ENCODE results near the gene KDM6B.

The KDM6B gene

GRCh38 chr17:7794075-7794663 lies 39.8 kb upstream of the KDM6B start:
- no peak overlapping the region for H3K4me3 ChIP-seq (ENCODE audit: low read depth in 1 of 2, low read length in 1 of 2)
- H3K27ac ChIP-seq: no peak overlapping the region
- H3K27me3 ChIP-seq: no peaks in the 10 kb centered on the region
- no peaks in the 10 kb centered on the region for H3K9me3 ChIP-seq
- H3K36me3 ChIP-seq: no peaks in the 10 kb centered on the region
- TF ChIP-seq, protein P1, sequence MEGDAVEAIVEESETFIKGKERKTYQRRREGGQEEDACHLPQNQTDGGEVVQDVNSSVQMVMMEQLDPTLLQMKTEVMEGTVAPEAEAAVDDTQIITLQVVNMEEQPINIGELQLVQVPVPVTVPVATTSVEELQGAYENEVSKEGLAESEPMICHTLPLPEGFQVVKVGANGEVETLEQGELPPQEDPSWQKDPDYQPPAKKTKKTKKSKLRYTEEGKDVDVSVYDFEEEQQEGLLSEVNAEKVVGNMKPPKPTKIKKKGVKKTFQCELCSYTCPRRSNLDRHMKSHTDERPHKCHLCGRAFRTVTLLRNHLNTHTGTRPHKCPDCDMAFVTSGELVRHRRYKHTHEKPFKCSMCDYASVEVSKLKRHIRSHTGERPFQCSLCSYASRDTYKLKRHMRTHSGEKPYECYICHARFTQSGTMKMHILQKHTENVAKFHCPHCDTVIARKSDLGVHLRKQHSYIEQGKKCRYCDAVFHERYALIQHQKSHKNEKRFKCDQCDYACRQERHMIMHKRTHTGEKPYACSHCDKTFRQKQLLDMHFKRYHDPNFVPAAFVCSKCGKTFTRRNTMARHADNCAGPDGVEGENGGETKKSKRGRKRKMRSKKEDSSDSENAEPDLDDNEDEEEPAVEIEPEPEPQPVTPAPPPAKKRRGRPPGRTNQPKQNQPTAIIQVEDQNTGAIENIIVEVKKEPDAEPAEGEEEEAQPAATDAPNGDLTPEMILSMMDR (IDR thresholded peaks at IDR 0.05): no peak
- H3K4me1 ChIP-seq (ENCODE audit: control insufficient read depth in 1 of 2, insufficient read depth in 1 of 2, low read depth in 1 of 2, low read length in 1 of 2): no peaks in the 10 kb centered on the region

DNA sequence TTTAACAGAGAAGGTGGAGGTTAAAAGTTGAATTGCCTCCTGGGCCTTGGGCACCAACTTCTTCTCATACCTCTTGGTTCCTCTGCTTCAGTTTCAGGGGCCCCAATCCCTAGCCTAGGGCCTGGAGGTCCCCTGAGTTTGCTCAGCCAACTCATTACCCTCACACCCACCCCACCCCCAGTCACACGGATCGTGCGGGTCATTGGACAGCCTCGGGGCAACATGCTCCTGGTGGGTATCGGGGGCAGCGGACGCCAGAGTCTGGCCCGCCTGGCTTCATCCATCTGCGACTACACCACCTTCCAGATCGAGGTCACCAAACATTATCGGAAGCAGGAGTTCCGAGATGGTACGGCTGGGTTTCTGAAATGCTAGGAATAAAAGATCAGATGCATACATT lies 36.0 kb upstream of the KDM6B start:
- TF ChIP-seq, protein P1 (IDR thresholded peaks at IDR 0.05): no peak
- no peaks in the 10 kb centered on the region for H3K4me1 ChIP-seq (ENCODE audit: control insufficient read depth in 1 of 2, insufficient read depth in 1 of 2, low read depth in 1 of 2, low read length in 1 of 2)
- no peaks in the 10 kb centered on the region for H3K36me3 ChIP-seq
- H3K9me3 ChIP-seq: no peaks in the 10 kb centered on the region
- H3K27me3 ChIP-seq: no peaks in the 10 kb centered on the region
- no peak overlapping the region for H3K4me3 ChIP-seq (ENCODE audit: low read depth in 1 of 2, low read length in 1 of 2)
- H3K27ac ChIP-seq: no peak overlapping the region

DNA sequence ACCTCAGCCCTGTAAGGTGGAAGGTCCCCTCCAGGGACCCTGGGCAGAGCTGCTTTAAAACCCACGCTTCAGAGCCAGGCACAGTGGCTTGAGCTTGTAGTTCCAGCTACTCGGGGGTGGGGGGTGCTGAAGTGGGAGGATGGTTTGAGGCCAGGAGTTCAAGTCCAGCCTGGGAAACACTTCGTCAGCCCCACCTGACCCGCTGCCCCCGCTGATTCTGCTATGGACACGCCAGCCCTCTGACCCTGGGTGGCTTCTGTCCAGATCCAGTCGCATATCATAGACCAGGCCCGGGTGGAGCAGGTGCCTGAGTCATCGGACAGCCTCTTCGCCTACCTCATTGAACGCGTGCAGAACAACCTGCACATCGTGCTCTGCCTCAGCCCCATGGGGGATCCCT lies 35.2 kb upstream of the KDM6B start:
- Histone ChIP-seq H3K27ac (no peak overlapping the region), H3K4me1 (ENCODE audit: control insufficient read depth in 1 of 2, insufficient read depth in 1 of 2, low read depth in 1 of 2, low read length in 1 of 2) (no peaks in the 10 kb centered on the region), H3K4me3 (ENCODE audit: low read depth in 1 of 2, low read length in 1 of 2) (no peak overlapping the region), H3K27me3 (peaks cover 2% of the 10 kb centered on the region), H3K36me3 (no peaks in the 10 kb centered on the region), H3K9me3 (no peaks in the 10 kb centered on the region)
- TF ChIP-seq, protein P1 (IDR thresholded peaks at IDR 0.05): no peak

DNA sequence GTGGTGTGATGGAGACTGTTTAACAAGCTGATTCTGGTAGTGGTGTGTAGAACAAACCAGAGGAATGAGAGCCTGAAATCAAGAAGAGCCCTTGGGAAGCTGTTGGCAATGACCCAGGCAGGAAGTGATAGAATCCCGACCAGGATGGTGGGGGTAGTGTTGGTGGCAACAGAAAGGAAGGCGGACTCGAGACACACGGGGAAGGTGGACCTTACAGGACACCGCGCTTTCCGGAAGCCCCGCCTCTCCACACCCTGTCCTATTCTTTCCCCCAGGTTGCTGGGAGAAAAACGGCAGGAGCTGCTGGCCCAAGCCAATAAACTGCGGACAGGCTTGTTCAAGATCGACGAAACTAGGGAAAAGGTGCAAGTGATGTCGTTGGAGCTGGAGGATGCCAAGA lies 30.0 kb upstream of the KDM6B start:
- TF ChIP-seq, protein P1 (IDR thresholded peaks at IDR 0.05): no peak
- no peak overlapping the region for H3K4me3 ChIP-seq (ENCODE audit: low read depth in 1 of 2, low read length in 1 of 2)
- H3K4me1 ChIP-seq (ENCODE audit: control insufficient read depth in 1 of 2, insufficient read depth in 1 of 2, low read depth in 1 of 2, low read length in 1 of 2): no peaks in the 10 kb centered on the region
- peaks cover 16% of the 10 kb centered on the region for H3K27me3 ChIP-seq
- no peak overlapping the region for H3K27ac ChIP-seq
- H3K9me3 ChIP-seq: no peaks in the 10 kb centered on the region
- no peaks in the 10 kb centered on the region for H3K36me3 ChIP-seq

- no peaks in the 10 kb centered on the region for H3K36me3 ChIP-seq
- H3K4me1 ChIP-seq (ENCODE audit: control insufficient read depth in 1 of 2, insufficient read depth in 1 of 2, low read depth in 1 of 2, low read length in 1 of 2): no peaks in the 10 kb centered on the region
- no peaks in the 10 kb centered on the region for H3K9me3 ChIP-seq
- H3K4me3 ChIP-seq (ENCODE audit: low read depth in 1 of 2, low read length in 1 of 2): no peak overlapping the region
- no peak overlapping the region for H3K27ac ChIP-seq
- peaks cover 16% of the 10 kb centered on the region for H3K27me3 ChIP-seq
- TF ChIP-seq, protein P1 (IDR thresholded peaks at IDR 0.05): no peak
Measured at GRCh38 chr17:7806587-7806986, 27.4 kb upstream of the KDM6B start.

GRCh38 chr17:7807206-7807605 lies 26.8 kb upstream of the KDM6B start:
- Histone ChIP-seq H3K36me3 (no peaks in the 10 kb centered on the region), H3K27ac (no peak overlapping the region), H3K4me1 (ENCODE audit: control insufficient read depth in 1 of 2, insufficient read depth in 1 of 2, low read depth in 1 of 2, low read length in 1 of 2) (no peaks in the 10 kb centered on the region), H3K27me3 (peaks cover 16% of the 10 kb centered on the region), H3K4me3 (ENCODE audit: low read depth in 1 of 2, low read length in 1 of 2) (no peak overlapping the region), H3K9me3 (no peaks in the 10 kb centered on the region)
- TF ChIP-seq, protein P1 (IDR thresholded peaks at IDR 0.05): no peak

Measured in neutrophil (primary cell).